GM23248 (cell line): Measurements from ENCODE around the gene CSKMT. TPM values are rescaled to one million over a fixed set of nuclear protein-coding genes. Genes with fewer than 3 reads are reported as not detected.
"Not testable (repeated sequence)": the region's sequence is repeated elsewhere in the genome, so short reads cannot be mapped to it uniquely, and the experiment has no call there.

Experiments
- DNase-seq: peaks from one replicate; pipeline ENCODE4 v3.0.0-alpha.2; 2015
- H2AFZ ChIP-seq: fragments of 200-600 bp; sonication (generic); 2 replicates; pipeline ENCODE4 v1.6.1; 2016; ENCODE audit warnings: antibody characterized with exemption
- H3F3A ChIP-seq: fragments of 200-600 bp; sonication (generic); 2 replicates; pipeline ENCODE4 v1.6.1; 2016; ENCODE audit warnings: mild to moderate bottlenecking, antibody characterized with exemption, mixed run types; ENCODE audit not compliant: insufficient read depth
- H3K27ac ChIP-seq: fragments of 200-600 bp; sonication (generic); 2 replicates; pipeline ENCODE4 v1.5.1; 2016; ENCODE audit warnings: mild to moderate bottlenecking
- H3K27me3 ChIP-seq: fragments of 200-600 bp; sonication (generic); replicated peaks from 2 replicates; pipeline ENCODE4 v1.6.1; 2016; ENCODE audit warnings: mild to moderate bottlenecking; ENCODE audit not compliant: insufficient read depth
- H3K36me3 ChIP-seq: fragments of 200-600 bp; sonication (generic); 2 replicates; pipeline ENCODE4 v1.6.1; 2016; ENCODE audit warnings: low read depth, mild to moderate bottlenecking
- H3K4me1 ChIP-seq: fragments of 200-600 bp; sonication (generic); 2 replicates; pipeline ENCODE4 v1.6.1; 2016; ENCODE audit warnings: mild to moderate bottlenecking; ENCODE audit not compliant: insufficient read depth
- H3K4me2 ChIP-seq: fragments of 200-600 bp; sonication (generic); one replicate; pipeline ENCODE4 v1.6.1; 2016; ENCODE audit warnings: mild to moderate bottlenecking; ENCODE audit not compliant: unreplicated experiment
- H3K4me3 ChIP-seq: fragments of 200-600 bp; sonication (generic); 2 replicates; pipeline ENCODE4 v1.5.1; 2016; ENCODE audit warnings: mild to moderate bottlenecking
- H3K79me2 ChIP-seq: fragments of 200-600 bp; sonication (generic); 2 replicates; pipeline ENCODE4 v1.6.1; 2016; ENCODE audit warnings: mild to moderate bottlenecking; ENCODE audit not compliant: insufficient read depth
- H3K9ac ChIP-seq: fragments of 200-600 bp; sonication (generic); 2 replicates; pipeline ENCODE4 v1.6.1; 2016; ENCODE audit warnings: mild to moderate bottlenecking
- H3K9me2 ChIP-seq: fragments of 200-600 bp; sonication (generic); 2 replicates; pipeline ENCODE4 v1.6.1; 2016; ENCODE audit warnings: mixed run types, mild to moderate bottlenecking, moderate library complexity; ENCODE audit not compliant: insufficient read depth
- H3K9me3 ChIP-seq: fragments of 200-600 bp; sonication (generic); one replicate; pipeline ENCODE4 v1.6.1; 2017; ENCODE audit warnings: low read depth
- H4K20me1 ChIP-seq: fragments of 200-600 bp; sonication (generic); 2 replicates; pipeline ENCODE4 v1.6.0; 2016; ENCODE audit not compliant: insufficient read depth
- EZH2 ChIP-seq: fragments of 200-600 bp; sonication (generic); IDR thresholded peaks from 2 replicates; pipeline ENCODE4 v1.6.1; 2018; ENCODE audit warnings: antibody characterized with exemption, mild to moderate bottlenecking; ENCODE audit not compliant: insufficient read depth, poor library complexity, severe bottlenecking
- EZH2phosphoT487 ChIP-seq: fragments of 200-600 bp; sonication (generic); IDR thresholded peaks from 2 replicates; pipeline ENCODE4 v1.6.1; 2018; ENCODE audit warnings: antibody characterized with exemption, moderate library complexity, mild to moderate bottlenecking, low read depth; ENCODE audit not compliant: insufficient read depth
- WGBS, 2 experiments: methylation state at CpG; one replicate each; pipeline ENCODE4 v1.1.6; 2015 to 2017; ENCODE audit warnings: low lambda C conversion rate in 2 of 2, low coverage in 1 of 2; ENCODE audit errors: missing lambda C conversion rate in 2 of 2; 5-methylcytosine and 5-hydroxymethylcytosine counted together
- in situ Hi-C: fragments of 300-500 bp; cut with MboI; formaldehyde crosslinking; loops from 2 replicates; pipeline ENCODE4 v1.15.0; 2020
- polyA plus RNA-seq: library from polyadenylated mRNA; unstranded; fragments of >200 nt; fragmentation: Nextera tagmentation; extraction: Ambion mirVana; gene quantifications from 2 replicates; pipeline ENCODE4 v1.2.1, GENCODE V29; 2016
- total RNA-seq: library from RNA; depleted of rRNA; stranded (reverse); fragments of >200 nt; shearing (Covaris generic); gene quantifications from 2 replicates; pipeline ENCODE4 v1.2.3, GENCODE V29; 2014

The CSKMT gene
- total and polyA plus RNA-seq, 2 experiments from 2014 or later, result 3.6 to 5.4 TPM

- Histone ChIP-seq H3K9me2 (no peaks in the 10 kb centered on the region), H2AFZ (peak overlapping the region; percentile 60), H3K36me3 (peaks cover 7% of the 10 kb centered on the region; the same call in 1 of the 2 replicates), H3K27ac (peak overlapping the region; percentile 68; the same call in 1 of the 2 replicates), H3K79me2 (no peaks in the 10 kb centered on the region), H3K9ac (peak overlapping the region; percentile 65), H3K4me2 (peak overlapping the region; percentile 65), H3K4me1 (peaks cover 23% of the 10 kb centered on the region), H3F3A (peaks cover 23% of the 10 kb centered on the region; the same call in 1 of the 2 replicates), H3K27me3 (no peaks in the 10 kb centered on the region), H3K4me3 (peak overlapping the region; percentile 20), H3K9me3 (no peaks in the 10 kb centered on the region), H4K20me1 (no peaks in the 10 kb centered on the region)
- DNase-seq, result peak; percentile 47
- in situ Hi-C loops, result loop anchor here (25.0 kb wide), 1 partner anchor 301 kb away; no protein-coding TSS in a partner anchor
- TF ChIP-seq EZH2phosphoT487, result no peak
- TF ChIP-seq EZH2, result no peak
- WGBS, 2 experiments, result 6 to 14% methylated on average over 1 of the region's 1 CpG
Observed at GRCh38 chr11:62688491-62688890, 23.4 kb downstream of the CSKMT start.

- H3F3A ChIP-seq, result peaks cover 23% of the 10 kb centered on the region; the same call in 1 of the 2 replicates
- peak; percentile 94 for DNase-seq
- no peaks in the 10 kb centered on the region for H3K27me3 ChIP-seq
- H3K9me2 ChIP-seq, result no peaks in the 10 kb centered on the region
- peak within 1 kb of the TSS; percentile 60 for H2AFZ ChIP-seq
- 1 to 3% methylated on average over 11 of the region's 11 CpGs for WGBS, 2 experiments
- peaks cover 8% of the 10 kb centered on the region; the same call in 1 of the 2 replicates for H3K36me3 ChIP-seq
- H3K9me3 ChIP-seq, result no peaks in the 10 kb centered on the region
- H3K4me2 ChIP-seq, result peak within 1 kb of the TSS; percentile 65
- peaks cover 26% of the 10 kb centered on the region for H3K4me1 ChIP-seq
- H3K4me3 ChIP-seq, result peak within 1 kb of the TSS; percentile 57
- H3K27ac ChIP-seq, result peak within 1 kb of the TSS; percentile 68
- H3K79me2 ChIP-seq, result no peaks in the 10 kb centered on the region
- no peaks in the 10 kb centered on the region for H4K20me1 ChIP-seq
- TF ChIP-seq EZH2phosphoT487, result no peak
- TF ChIP-seq EZH2, result no peak
- peak within 1 kb of the TSS; percentile 65 for H3K9ac ChIP-seq
- in situ Hi-C loops, result loop anchor here (25.0 kb wide), 1 partner anchor 302 kb away; no protein-coding TSS in a partner anchor
Observed at GRCh38 chr11:62689421-62690183, 24.5 kb downstream of the CSKMT start, which contains the start of gene LRRN4CL. Gene LRRN4CL, minus strand, starts transcription at chr11:62689530. Its CDS starts 1,022 bp downstream, at chr11:62688508.

GRCh38 chr11:62693624-62694023 is 28.5 kb downstream of the CSKMT start:
- H3F3A ChIP-seq, result peaks cover 23% of the 10 kb centered on the region; the same call in 1 of the 2 replicates
- not testable (repeated sequence) for DNase-seq, H3K27ac ChIP-seq, H3K4me2 ChIP-seq, H4K20me1 ChIP-seq, H3K9me2 ChIP-seq, H2AFZ ChIP-seq, H3K9me3 ChIP-seq, H3K4me3 ChIP-seq, H3K9ac ChIP-seq, H3K36me3 ChIP-seq, H3K79me2 ChIP-seq, H3K27me3 ChIP-seq
- in situ Hi-C loops, result loop anchor here (25.0 kb wide), 1 partner anchor 306 kb away; no protein-coding TSS in a partner anchor
- H3K4me1 ChIP-seq, result peaks cover 26% of the 10 kb centered on the region
- WGBS, 2 experiments, result 90 to 100% methylated on average over 1 to 4 of the region's 4 CpGs

GRCh38 chr11:62694455-62695167 is 29.5 kb downstream of the CSKMT start:
- H3K4me1 ChIP-seq, result peaks cover 17% of the 10 kb centered on the region
- no peaks in the 10 kb centered on the region for H3K9me3 ChIP-seq
- TF ChIP-seq EZH2phosphoT487 (no peak), EZH2 (no peak)
- no peaks in the 10 kb centered on the region for H3K27me3 ChIP-seq
- H3K9me2 ChIP-seq, result no peaks in the 10 kb centered on the region
- no peak overlapping the region for H3K4me2 ChIP-seq
- H3F3A ChIP-seq, result peaks cover 19% of the 10 kb centered on the region; the same call in 1 of the 2 replicates
- WGBS, 2 experiments, result 42 to 47% methylated on average over 14 of the region's 14 CpGs
- peak; percentile 89 for DNase-seq
- H4K20me1 ChIP-seq, result no peaks in the 10 kb centered on the region
- no peak overlapping the region; the same call in 1 of the 2 replicates for H3K9ac ChIP-seq
- in situ Hi-C loops, result loop anchor here (25.0 kb wide), 1 partner anchor 307 kb away; no protein-coding TSS in a partner anchor
- no peak overlapping the region for H2AFZ ChIP-seq
- H3K36me3 ChIP-seq, result peaks cover 8% of the 10 kb centered on the region; the same call in 1 of the 2 replicates
- H3K27ac ChIP-seq, result peak overlapping the region; percentile 32
- H3K79me2 ChIP-seq, result no peaks in the 10 kb centered on the region
- H3K4me3 ChIP-seq, result no peak overlapping the region
